Stimulated activated CD4-positive, alpha-beta T cell treated with anti-CD3 and anti-CD28 coated beads, Interleukin-12 subunit alpha, Interleukin-12 subunit beta, amount 100 ng/mL, for 48 hours (primary cell): ENCODE data around the gene RIOX2.
"Not testable (repeated sequence)": the region's sequence is repeated elsewhere in the genome, so short reads cannot be mapped to it uniquely, and the experiment has no call there.

Experiments
- DNase-seq, 3 donors: peaks; one replicate each; pipeline ENCODE4 v3.0.0-alpha.2; 2020; ENCODE audit warnings: low read depth in 2 of 3, low spot score in 1 of 3

RIOX2 gene

DNA sequence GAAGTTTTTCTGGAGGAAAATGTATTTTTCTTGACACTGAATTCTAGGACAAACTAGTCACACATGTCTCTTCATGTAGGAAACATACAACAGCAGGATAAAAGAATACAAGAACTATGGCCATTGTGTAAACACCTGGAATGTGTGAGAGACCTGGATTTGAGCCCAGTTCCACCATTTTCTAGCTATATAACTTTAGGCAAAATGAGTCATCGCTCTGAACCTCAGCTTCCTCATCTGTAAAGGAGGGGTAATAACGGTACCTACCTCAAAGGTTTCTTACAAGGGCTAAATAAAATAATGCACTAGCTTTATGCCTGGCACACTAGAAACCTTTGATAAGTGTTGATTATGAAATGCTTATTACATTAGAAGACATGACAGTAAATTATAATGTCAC, 57.8 kb downstream of the RIOX2 start:
- no peak for DNase-seq

DNA sequence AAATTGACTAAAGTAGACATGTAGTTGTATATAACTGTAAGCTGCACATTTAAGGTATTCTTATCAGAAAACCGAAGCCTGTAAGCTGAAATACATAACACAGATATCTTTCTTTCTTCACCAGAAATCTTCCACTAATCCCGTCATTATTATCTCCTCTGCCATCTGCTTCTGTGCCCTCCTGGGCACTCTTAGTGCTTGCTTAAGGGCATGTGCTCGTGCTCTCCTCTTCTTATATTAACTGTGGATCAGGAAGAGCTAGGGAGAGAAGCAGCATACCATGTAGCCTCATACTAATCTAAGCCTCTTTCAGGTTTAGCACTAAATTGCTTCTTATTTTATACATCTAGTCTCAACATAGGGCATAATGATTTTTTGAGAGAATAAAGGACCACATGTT, 60.8 kb downstream of the RIOX2 start:
- DNase-seq: no peak

DNA sequence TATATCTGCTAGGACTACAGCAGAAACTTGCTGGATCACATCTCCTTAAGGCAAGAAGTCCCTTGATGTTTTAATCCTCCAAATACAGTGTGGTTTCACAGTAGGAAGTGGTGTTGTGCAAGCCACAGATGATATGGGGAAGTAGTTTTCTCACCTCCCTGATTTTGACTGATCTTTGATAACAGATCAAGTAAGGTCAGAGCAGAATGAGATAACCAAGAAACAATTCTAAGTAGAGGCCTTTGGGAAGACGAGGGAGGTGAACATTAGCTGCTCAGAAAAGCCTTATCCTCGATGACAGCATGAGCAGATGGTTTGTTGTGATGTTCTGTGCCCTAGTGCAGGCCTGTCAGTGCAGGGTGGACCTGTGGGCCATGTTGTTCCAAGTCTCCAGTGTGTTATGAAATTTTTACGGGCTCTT, 61.3 kb downstream of the RIOX2 start:
- no peak for DNase-seq

DNA sequence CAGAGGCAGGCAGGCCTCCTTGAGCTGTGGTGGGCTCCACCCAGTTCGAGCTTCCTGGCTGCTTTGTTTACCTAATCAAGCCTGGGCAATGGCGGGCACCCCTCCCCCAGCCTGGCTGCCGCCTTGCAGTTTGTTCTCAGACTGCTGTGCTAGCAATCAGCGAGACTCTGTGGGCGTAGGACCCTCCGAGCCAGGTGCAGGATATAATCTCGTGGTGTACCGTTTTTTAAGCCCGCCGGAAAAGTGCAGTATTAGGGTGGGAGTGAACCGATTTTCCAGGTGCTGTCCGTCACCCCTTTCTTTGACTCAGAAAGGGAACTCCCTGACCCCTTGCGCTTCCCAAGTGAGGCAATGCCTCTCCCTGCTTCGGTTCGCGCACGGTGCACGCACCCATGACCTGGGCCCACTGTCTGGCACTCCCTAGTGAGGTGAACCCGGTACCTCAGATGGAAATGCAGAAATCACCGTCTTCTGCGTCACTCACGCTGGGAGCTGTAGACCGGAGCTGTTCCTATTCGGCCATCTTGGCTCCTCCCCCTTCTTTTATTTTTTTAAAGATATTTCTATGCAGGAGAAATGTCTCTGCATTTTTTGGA, 61.9 kb downstream of the RIOX2 start:
- not testable (repeated sequence) for DNase-seq

DNA sequence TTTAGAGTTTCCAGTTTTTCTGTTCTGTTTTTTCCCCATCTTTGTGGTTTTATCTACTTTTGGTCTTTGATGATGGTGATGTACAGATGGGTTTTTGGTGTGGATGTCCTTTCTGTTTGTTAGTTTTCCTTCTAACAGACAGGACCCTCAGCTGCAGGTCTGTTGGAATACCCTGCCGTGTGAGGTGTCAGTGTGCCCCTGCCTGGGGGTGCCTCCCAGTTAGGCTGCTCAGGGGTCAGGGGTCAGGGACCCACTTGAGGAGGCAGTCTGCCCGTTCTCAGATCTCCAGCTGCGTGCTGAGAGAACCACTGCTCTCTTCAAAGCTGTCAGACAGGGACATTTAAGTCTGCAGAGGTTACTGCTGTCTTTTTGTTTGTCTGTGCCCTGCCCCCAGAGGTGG, 62.4 kb downstream of the RIOX2 start:
- DNase-seq: not testable (repeated sequence)

DNA sequence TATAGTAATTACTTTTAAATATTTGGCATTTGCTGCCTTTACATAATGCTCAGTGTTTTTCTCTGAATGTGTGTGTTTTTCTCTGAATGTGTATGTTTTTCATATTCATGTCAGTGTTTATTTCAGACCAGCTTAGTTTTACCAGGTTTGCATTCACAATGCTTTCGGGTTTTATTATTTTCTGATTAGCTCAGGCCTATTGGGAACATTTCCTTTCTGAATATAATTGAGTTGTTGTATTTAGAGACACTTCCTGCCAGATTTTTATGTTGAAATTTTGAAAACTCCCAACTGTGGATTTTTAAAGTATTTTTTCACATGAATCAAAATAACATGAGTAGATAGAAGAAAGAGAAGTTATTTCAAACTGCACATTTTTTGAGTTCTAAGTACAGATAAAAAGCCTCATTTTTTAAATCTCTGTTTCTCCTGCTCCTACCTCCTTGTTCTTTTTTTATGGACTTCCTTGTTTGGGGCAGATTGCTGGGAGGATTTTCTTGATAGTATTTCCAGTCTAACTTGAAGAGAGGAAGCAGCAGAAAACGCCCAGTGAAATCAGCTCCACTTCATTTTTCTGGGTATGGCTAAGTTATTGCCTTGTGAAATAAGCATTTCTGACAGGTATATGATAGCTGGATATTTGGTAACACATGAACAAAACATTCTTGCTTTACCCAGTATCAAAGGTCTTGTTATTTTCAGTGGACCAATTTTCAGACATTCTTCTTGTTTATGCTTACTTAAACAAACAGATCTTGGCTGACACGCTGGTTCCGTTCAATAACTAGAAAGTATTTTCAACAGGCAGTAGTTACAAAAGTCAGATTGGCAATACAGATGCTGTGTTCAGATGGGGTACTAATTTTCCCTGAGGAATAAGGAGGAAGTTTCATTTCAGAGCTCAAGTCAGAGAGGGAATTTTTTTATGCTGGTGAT, 70.7 kb downstream of the RIOX2 start:
- no peak for DNase-seq

DNA sequence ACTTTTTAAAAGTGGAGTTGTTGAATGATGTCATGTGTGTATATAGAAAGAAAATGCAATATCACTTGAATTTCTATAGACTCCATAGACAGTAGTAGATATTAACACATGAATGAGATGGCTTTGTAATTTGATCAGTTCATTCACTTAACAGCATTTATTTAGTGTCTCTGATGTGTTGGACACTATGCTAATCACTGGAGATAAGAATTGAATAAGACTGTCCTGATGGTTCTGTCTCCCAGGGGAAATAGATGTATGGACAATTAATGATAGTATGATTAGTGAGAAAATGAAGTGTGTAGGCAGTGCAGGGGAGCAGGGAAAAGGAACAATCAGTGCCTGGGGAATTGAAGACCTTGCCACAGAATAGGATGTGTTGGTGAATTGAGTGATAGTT, 72.9 kb downstream of the RIOX2 start:
- DNase-seq: no peak

DNA sequence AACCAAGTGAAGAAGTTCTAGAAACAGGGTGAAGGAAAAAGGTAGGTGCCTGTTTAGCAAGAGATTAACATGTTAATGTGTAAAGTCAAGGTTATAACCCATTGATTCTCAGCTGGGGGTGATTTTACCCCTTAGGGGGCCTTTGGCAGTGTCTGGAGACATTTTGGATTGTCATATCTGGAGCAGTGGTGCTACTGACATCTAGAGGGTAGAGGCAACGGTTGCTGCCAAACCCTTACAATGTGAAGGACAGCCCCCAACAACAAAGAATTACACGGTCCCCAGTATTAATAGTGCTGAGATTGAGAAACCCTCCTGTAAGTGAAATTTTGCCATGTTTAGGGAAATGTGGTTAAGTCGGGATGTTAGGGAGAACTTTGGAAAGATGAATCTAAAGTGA, 75.7 kb downstream of the RIOX2 start:
- no peak for DNase-seq

DNA sequence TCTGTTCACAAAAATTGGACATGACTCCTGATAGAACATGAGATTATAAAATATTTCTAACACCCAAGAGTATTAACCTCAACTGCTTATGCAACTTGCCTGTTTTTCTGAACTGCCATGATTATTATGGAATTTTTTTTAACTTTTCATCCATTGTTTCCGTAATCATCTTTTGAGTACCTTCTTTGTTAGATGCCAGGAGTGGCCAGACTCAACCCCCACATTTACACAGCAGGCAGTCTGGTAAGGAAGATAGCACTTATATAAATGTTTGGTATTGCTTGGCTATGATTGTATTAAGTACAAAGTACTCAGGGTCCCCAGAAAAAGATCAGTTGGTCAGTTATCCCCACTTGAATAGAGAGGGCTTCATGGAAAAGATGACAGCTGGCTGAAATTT, 76.1 kb downstream of the RIOX2 start:
- no peak for DNase-seq

DNA sequence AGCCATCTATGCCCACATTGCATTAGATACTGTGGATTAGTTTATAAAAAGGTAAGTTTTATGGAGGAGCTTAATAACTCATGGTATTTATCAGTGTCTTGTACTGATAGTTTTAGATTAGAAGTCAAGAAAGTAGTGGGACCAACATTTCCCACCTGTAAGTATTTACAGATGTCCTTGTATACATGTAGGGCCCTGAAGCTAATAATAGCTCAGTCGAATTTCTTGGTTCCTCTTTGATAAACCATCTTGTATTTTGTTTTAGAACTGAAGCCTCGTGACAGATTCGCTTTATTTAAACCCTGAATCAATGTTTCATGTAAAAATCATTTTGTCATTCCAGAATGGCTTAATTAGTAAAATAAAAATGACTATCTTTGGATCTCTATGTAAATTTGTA, 77.0 kb downstream of the RIOX2 start:
- no peak for DNase-seq

DNA sequence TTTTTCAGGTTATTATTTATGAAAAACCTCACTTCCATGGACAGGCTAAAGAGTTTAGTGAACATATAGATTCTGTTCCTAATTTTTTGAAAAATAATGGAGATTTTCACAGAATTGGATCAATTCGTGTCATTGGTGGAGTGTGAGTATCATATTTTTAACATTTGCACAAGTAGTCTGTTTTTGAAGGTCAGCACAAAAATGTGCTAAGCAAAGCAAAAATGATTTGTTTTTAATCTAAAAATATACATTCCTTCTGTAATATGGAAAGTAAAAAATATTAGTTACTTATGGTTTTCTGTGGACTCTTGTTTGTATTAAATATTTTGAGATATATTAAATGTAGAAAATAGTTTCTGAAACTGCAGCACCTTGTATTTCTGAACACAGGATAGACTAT, 79.4 kb downstream of the RIOX2 start:
- no peak for DNase-seq
